K562 (cell line): Measurements from ENCODE around the gene GHDC. TPM values are rescaled to one million over a fixed set of nuclear protein-coding genes. Genes with fewer than 3 reads are reported as not detected.

Experiments
- ATAC-seq: fragments of 200-7000 bp; cut with Tn5 transposase; 3 replicates; pipeline ENCODE4 v1.9.1; 2020; ENCODE audit warnings: moderate library complexity
- BruUV-seq: library from RNA; stranded (reverse); fragments of 400-500 nt; replicated peaks from 2 replicates; lab custom pipeline; 2021; lab: Mats Ljungman, UMichigan
- CTCF ChIA-PET: fragments of 300-600 bp; formaldehyde crosslinking; extraction: SDS; loops from one replicate; lab custom pipeline; 2021; ENCODE audit warnings: low intra/inter-chr PET ratio; lab: Yijun Ruan, JAX
- POLR2A ChIA-PET: fragments of 300-600, 350-650 bp; sonication (Branson Sonifier 250); formaldehyde crosslinking; extraction: SDS; loops from one replicate; lab custom pipeline; 2021; ENCODE audit warnings: antibody characterized with exemption, inconsistent platforms; lab: Yijun Ruan, JAX
- DNase-seq, 4 experiments: peaks; one replicate each; pipeline versions ENCODE4 v3.0.0 to v3.0.0-alpha.2; 2011 to 2018; ENCODE audit warnings: low spot score in 3 of 4, mixed read lengths in 3 of 4; ENCODE audit errors: extremely low read depth in 1 of 4
- FAIRE-seq: peaks from 2 replicates; lab custom pipeline; 2011; peaks lifted over from hg19 to GRCh38; lab: Jason Lieb, UNC
- H2AFZ ChIP-seq: 2 replicates; pipeline ENCODE4 v1.6.0; 2011; ENCODE audit warnings: low read depth, low read length, control low read depth, inconsistent platforms
- H3K27ac ChIP-seq: fragments of 200-600 bp; 3 replicates; pipeline ENCODE4 v1.8.0; 2011; ENCODE audit warnings: low read depth, mild to moderate bottlenecking, control low read depth, inconsistent platforms, low read length, moderate library complexity, mixed read lengths; ENCODE audit errors: extremely low read depth
- H3K27me3 ChIP-seq, 2 experiments: fragments of 300-600 bp in 1 of 2; 2 replicates in 1 of 2; 3 replicates in 1 of 2; pipeline versions ENCODE4 v1.6.0 to v1.8.0; 2011; ENCODE audit warnings: inconsistent platforms in 2 of 2, low read length in 2 of 2, mild to moderate bottlenecking in 1 of 2, mixed read lengths in 1 of 2, moderate library complexity in 1 of 2; ENCODE audit not compliant: control insufficient read depth in 2 of 2, insufficient read depth in 2 of 2
- H3K36me3 ChIP-seq: fragments of 300-600 bp; 3 replicates; pipeline ENCODE4 v1.8.0; 2011; ENCODE audit warnings: mild to moderate bottlenecking, low read length, inconsistent platforms; ENCODE audit not compliant: control insufficient read depth, insufficient read depth
- H3K4me1 ChIP-seq, 2 experiments: fragments of 200-600 bp in 1 of 2; replicated peaks in 1 of 2; 2 replicates in 1 of 2; 3 replicates in 1 of 2; pipeline versions ENCODE4 v1.5.1 to v1.8.0; 2011; ENCODE audit warnings: inconsistent platforms in 2 of 2, low read length in 2 of 2, mild to moderate bottlenecking in 1 of 2, mixed read lengths in 1 of 2, moderate library complexity in 1 of 2; ENCODE audit not compliant: control insufficient read depth in 2 of 2, insufficient read depth in 2 of 2
- H3K4me2 ChIP-seq: 2 replicates; pipeline ENCODE4 v1.6.1; 2011; ENCODE audit warnings: low read length, control low read depth, inconsistent platforms, mixed read lengths; ENCODE audit not compliant: insufficient read depth
- H3K4me3 ChIP-seq: fragments of 200-600 bp; sonication (generic), shearing (Covaris generic); 2 replicates; pipeline ENCODE4 v1.5.1; 2016; ENCODE audit warnings: control low read depth, inconsistent platforms
- H3K79me2 ChIP-seq: fragments of 200-600 bp; 3 replicates; pipeline ENCODE4 v1.8.0; 2011; ENCODE audit warnings: low read length, inconsistent platforms; ENCODE audit not compliant: control insufficient read depth, insufficient read depth
- H3K9ac ChIP-seq, 2 experiments: 2 replicates each; pipeline versions ENCODE4 v1.6.0 to v1.6.1; 2011; ENCODE audit warnings: low read depth in 2 of 2, low read length in 2 of 2, control low read depth in 1 of 2, inconsistent platforms in 1 of 2, mild to moderate bottlenecking in 1 of 2, mixed read lengths in 1 of 2; ENCODE audit not compliant: insufficient read depth in 1 of 2
- H3K9me1 ChIP-seq: one replicate; pipeline ENCODE4 v1.6.0; 2011; ENCODE audit warnings: inconsistent platforms, mild to moderate bottlenecking, low read length, moderate library complexity; ENCODE audit not compliant: control insufficient read depth, insufficient read depth
- H3K9me3 ChIP-seq: replicated peaks from 2 replicates; pipeline ENCODE4 v1.5.1; 2011; ENCODE audit warnings: low read depth, low read length, inconsistent platforms; ENCODE audit not compliant: control insufficient read depth, insufficient read depth
- H4K20me1 ChIP-seq: replicated peaks from 2 replicates; pipeline ENCODE4 v1.6.1; 2011; ENCODE audit warnings: low read length, inconsistent platforms, mixed read lengths; ENCODE audit not compliant: control insufficient read depth, insufficient read depth
- NCOA1 ChIP-seq: fragments of 450-650 bp; IDR thresholded peaks from 2 replicates; pipeline ENCODE4 v1.6.1; 2016; ENCODE audit warnings: low read depth
- NR2C1 ChIP-seq, 2 experiments: fragments of 450-650 bp; IDR thresholded peaks; 2 replicates each; pipeline ENCODE4 v1.6.1; 2017; ENCODE audit warnings: mild to moderate bottlenecking in 2 of 2, antibody characterized with exemption in 1 of 2, inconsistent platforms in 1 of 2, missing compliant biosample characterization in 1 of 2, missing genetic modification characterization in 1 of 2
- NR2C2 ChIP-seq, 2 experiments: fragments of 200-800 bp in 1 of 2; sonication (Bioruptor generic) in 1 of 2; sonication (generic) in 1 of 2; formaldehyde crosslinking in 1 of 2; IDR thresholded peaks; 2 replicates each; pipeline versions ENCODE4 v1.6.1 to v1.8.0; 2016 to 2022; ENCODE audit warnings: mild to moderate bottlenecking in 1 of 2, missing compliant biosample characterization in 1 of 2, missing genetic modification characterization in 1 of 2, missing genetic modification reagents in 1 of 2
- WGBS: fragments of 100-300 bp; shearing (Covaris generic); methylation state at CpG from one replicate; pipeline ENCODE4 v1.1.6; 2016; ENCODE audit warnings: low coverage, mixed read lengths; ENCODE audit not compliant: insufficient coverage; ENCODE audit errors: missing lambda C conversion rate; 5-methylcytosine and 5-hydroxymethylcytosine counted together
- in situ Hi-C: fragments of 300-500 bp; cut with MboI; formaldehyde crosslinking; loops from 4 replicates; pipeline ENCODE4 v1.15.0; 2018; ENCODE audit warnings: inconsistent platforms, mixed read lengths
- intact Hi-C: fragments of 100-400 bp; cut with micrococcal nuclease; formaldehyde crosslinking; loops from 2 replicates; pipeline ENCODE4 v1.14.2; 2022
- polyA plus RNA-seq, 8 experiments: library from polyadenylated mRNA; depleted of rRNA in 4 of 8; stranded (reverse) in 5 of 8; unstranded in 3 of 8; fragments of >200 nt; fragmentation: Nextera tagmentation in 2 of 8; fragmentation: Illumina TruSeq in 1 of 8; extraction: Ambion mirVana in 2 of 8; extraction: Trizol in 1 of 8; gene quantifications; 2 replicates each; pipeline versions ENCODE4 v1.2.1 to v1.2.3, GENCODE V29; 2011 to 2014; ENCODE audit warnings: inconsistent platforms in 1 of 8, missing spikeins in 1 of 8
- total RNA-seq, 7 experiments: library from RNA; depleted of rRNA in 6 of 7; stranded (reverse); fragments of >200 nt in 6 of 7; fragmentation: Illumina TruSeq in 2 of 7; extraction: Trizol in 2 of 7; gene quantifications; 2 replicates each; pipeline versions ENCODE4 v1.2.1 to v1.2.3, GENCODE V29; 2011 to 2021; ENCODE audit warnings: low replicate concordance in 1 of 7
- TF ChIP-seq, protein P1 (sequence below): IDR thresholded peaks from 2 replicates; pipeline ENCODE4 v1.6.1; 2012; ENCODE audit warnings: low read depth, low read length, improper control_type of control experiment, borderline replicate concordance

The GHDC gene
- total and polyA plus RNA-seq, 9 of the 15 experiments (the other 6 are each of a cell fraction or from before 2014, with no cell fraction given): 0.65 to 23.2 (median 11.2) TPM

- TF ChIP-seq, protein P1, sequence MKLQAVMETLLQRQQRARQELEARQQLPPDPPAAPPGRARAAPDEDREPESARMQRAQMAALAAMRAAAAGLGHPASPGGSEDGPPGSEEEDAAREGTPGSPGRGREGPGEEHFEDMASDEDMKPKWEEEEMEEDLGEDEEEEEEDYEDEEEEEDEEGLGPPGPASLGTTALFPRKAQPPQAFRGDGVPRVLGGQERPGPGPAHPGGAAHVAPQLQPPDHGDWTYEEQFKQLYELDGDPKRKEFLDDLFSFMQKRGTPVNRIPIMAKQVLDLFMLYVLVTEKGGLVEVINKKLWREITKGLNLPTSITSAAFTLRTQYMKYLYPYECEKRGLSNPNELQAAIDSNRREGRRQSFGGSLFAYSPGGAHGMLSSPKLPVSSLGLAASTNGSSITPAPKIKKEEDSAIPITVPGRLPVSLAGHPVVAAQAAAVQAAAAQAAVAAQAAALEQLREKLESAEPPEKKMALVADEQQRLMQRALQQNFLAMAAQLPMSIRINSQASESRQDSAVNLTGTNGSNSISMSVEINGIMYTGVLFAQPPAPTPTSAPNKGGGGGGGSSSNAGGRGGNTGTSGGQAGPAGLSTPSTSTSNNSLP: no peak
Measured at GRCh38 chr17:42167807-42168206, 26.5 kb downstream of the GHDC start (continued).

DNA sequence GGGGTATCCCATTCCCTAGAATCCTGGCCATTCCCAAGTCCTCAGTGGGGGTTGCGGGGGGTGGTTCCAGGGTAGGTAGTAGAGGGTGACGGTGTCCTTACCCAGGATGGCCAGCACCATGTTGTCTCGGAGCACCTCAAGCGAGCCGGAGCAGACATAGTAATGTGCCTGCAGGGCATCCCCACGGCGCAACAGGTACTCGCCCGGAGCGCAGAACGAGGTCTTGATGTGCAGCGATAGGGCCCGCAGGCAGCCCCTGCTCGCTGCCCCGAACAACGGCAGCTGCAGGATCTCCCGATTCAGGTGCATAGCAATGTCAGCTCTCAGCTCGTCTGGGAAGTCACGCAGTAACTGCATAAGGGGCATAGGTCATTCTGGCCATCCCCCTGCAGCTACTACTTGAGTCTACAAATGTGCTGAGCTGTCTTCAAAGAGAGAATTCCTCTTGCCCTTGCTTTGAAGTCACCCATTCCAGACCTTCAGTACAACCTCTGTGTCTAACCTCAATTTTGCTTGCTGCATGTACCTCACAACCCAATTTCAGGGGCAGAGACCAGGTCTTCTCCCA, 28.0 kb downstream of the GHDC start:
- H3K4me1 ChIP-seq: peaks cover 4 to 25% of the 10 kb centered on the region in 2 experiments; a peak in 3 of 5 replicates
- no peaks in the 10 kb centered on the region for H3K27me3 ChIP-seq
- in situ Hi-C loops: no loop called here
- ATAC-seq (no peak), DNase-seq (no peak), FAIRE-seq (no peak)
- H3K4me3 ChIP-seq: no peak overlapping the region
- H4K20me1 ChIP-seq: no peaks in the 10 kb centered on the region; the same call in 1 of the 2 replicates
- H3K9me3 ChIP-seq: no peaks in the 10 kb centered on the region
- no peak for TF ChIP-seq NCOA1
- peak; percentile 90 for TF ChIP-seq NR2C1 (IDR thresholded peaks at IDR 0.05)
- TF ChIP-seq NR2C1 (tag; IDR thresholded peaks at IDR 0.05): peak; percentile 89
- peak; percentile 89 for TF ChIP-seq NR2C2 (CRISPR knock-in tag; IDR thresholded peaks at IDR 0.05)
- peak; percentile 82 for TF ChIP-seq NR2C2 (tag; IDR thresholded peaks at IDR 0.05)
- no peak overlapping the region for H3K4me2 ChIP-seq
- BruUV-seq: no TSS peak
- H3K36me3 ChIP-seq: no peaks in the 10 kb centered on the region
- ChIA-PET POLR2A (interaction anchor here (0.7 to 1.0 kb wide), 2 partner anchors 8 to 14 kb away, joined by 4 read pairs; no protein-coding TSS in a partner anchor), CTCF (no interaction called here)
- no peak overlapping the region for H2AFZ ChIP-seq
- no peak overlapping the region for H3K27ac ChIP-seq
- WGBS: 63% methylated on average over 18 of the region's 19 CpGs
- no peak overlapping the region for H3K9ac ChIP-seq
- peaks cover 2% of the 10 kb centered on the region for H3K9me1 ChIP-seq
- intact Hi-C loops: no loop called here
- no peaks in the 10 kb centered on the region for H3K79me2 ChIP-seq
